ENCODE data around the gene UTP25.

DNA sequence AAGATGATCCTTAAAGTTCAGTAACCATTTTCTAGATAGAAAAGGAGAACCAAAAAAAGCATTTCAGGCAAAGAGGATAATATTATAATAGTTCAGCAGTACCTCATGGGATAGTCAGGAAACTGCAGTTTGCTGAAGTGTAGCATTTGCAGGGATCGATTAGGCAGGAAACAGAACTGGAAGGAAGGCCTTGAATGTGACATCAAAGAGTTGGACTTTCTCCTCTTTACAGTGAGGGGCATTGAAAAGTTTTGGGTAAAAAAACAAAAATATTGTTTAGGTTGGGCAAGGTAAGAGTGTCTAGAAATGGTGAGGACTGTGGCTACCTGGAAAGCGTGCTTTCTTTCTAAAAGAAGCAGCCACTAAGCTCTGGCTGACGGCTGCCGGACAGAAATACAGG lies 13.9 kb upstream of the UTP25 start:
- TF ChIP-seq, protein P1, sequence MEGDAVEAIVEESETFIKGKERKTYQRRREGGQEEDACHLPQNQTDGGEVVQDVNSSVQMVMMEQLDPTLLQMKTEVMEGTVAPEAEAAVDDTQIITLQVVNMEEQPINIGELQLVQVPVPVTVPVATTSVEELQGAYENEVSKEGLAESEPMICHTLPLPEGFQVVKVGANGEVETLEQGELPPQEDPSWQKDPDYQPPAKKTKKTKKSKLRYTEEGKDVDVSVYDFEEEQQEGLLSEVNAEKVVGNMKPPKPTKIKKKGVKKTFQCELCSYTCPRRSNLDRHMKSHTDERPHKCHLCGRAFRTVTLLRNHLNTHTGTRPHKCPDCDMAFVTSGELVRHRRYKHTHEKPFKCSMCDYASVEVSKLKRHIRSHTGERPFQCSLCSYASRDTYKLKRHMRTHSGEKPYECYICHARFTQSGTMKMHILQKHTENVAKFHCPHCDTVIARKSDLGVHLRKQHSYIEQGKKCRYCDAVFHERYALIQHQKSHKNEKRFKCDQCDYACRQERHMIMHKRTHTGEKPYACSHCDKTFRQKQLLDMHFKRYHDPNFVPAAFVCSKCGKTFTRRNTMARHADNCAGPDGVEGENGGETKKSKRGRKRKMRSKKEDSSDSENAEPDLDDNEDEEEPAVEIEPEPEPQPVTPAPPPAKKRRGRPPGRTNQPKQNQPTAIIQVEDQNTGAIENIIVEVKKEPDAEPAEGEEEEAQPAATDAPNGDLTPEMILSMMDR (IDR thresholded peaks at IDR 0.05) = no peak
- TF ChIP-seq POLR2AphosphoS5 (IDR thresholded peaks at IDR 0.05) (no peak), POLR2A (IDR thresholded peaks at IDR 0.05; ENCODE audit: low read depth) (no peak), EP300 (IDR thresholded peaks at IDR 0.05) (no peak)
